ENCODE data around the gene NPHS1.
"Not testable (repeated sequence)": the region's sequence is repeated elsewhere in the genome, so short reads cannot be mapped to it uniquely, and the experiment has no call there.

Gene NPHS1

GRCh38 chr19:35811317-35812219 lies 40.7 kb downstream of the NPHS1 start:
- no peak for DNase-seq

- no peak for DNase-seq
Observed at GRCh38 chr19:35807633-35808032, 44.7 kb downstream of the NPHS1 start.

- no peak for DNase-seq
Observed at GRCh38 chr19:35806597-35806996, 45.7 kb downstream of the NPHS1 start.

- no peak for DNase-seq
Observed at GRCh38 chr19:35805526-35806102, 46.7 kb downstream of the NPHS1 start.

GRCh38 chr19:35801828-35802227 lies 50.5 kb downstream of the NPHS1 start:
- DNase-seq = no peak

- no peak for DNase-seq
Observed at GRCh38 chr19:35797663-35798062, 54.6 kb downstream of the NPHS1 start.

GRCh38 chr19:35796645-35797542 lies 55.4 kb downstream of the NPHS1 start:
- no peak for DNase-seq

- not testable (repeated sequence) for DNase-seq
Observed at GRCh38 chr19:35795564-35795963, 56.7 kb downstream of the NPHS1 start.

- no peak for DNase-seq
Observed at GRCh38 chr19:35793381-35794165, 58.7 kb downstream of the NPHS1 start.

GRCh38 chr19:35792888-35793287 lies 59.4 kb downstream of the NPHS1 start:
- no peak for DNase-seq

- no peak for DNase-seq
Observed at GRCh38 chr19:35792312-35792711, 60.0 kb downstream of the NPHS1 start.

- no peak for DNase-seq
Observed at GRCh38 chr19:35791814-35792279, 60.5 kb downstream of the NPHS1 start.

- no peak for DNase-seq
Observed at GRCh38 chr19:35790981-35791813, 61.1 kb downstream of the NPHS1 start.

- no peak for DNase-seq
Observed at GRCh38 chr19:35789978-35790944, 62.0 kb downstream of the NPHS1 start.

GRCh38 chr19:35789195-35789977 lies 62.9 kb downstream of the NPHS1 start:
- no peak for DNase-seq

- no peak for DNase-seq
Observed at GRCh38 chr19:35788205-35788960, 63.9 kb downstream of the NPHS1 start.

GRCh38 chr19:35787227-35787799 lies 65.0 kb downstream of the NPHS1 start:
- DNase-seq = no peak

Data from CD4-positive, alpha-beta T cell treated with Interleukin-1 beta for 1 hour (primary cell).